Right hindlimb (tissue), 1 donor: ENCODE results near the gene NEU1.
"Not testable (repeated sequence)": the region's sequence is repeated elsewhere in the genome, so short reads cannot be mapped to it uniquely, and the experiment has no call there.

Source experiments
- DNase-seq: peaks from one replicate; pipeline ENCODE4 v3.0.0-alpha.2; 2018

The NEU1 gene

DNA sequence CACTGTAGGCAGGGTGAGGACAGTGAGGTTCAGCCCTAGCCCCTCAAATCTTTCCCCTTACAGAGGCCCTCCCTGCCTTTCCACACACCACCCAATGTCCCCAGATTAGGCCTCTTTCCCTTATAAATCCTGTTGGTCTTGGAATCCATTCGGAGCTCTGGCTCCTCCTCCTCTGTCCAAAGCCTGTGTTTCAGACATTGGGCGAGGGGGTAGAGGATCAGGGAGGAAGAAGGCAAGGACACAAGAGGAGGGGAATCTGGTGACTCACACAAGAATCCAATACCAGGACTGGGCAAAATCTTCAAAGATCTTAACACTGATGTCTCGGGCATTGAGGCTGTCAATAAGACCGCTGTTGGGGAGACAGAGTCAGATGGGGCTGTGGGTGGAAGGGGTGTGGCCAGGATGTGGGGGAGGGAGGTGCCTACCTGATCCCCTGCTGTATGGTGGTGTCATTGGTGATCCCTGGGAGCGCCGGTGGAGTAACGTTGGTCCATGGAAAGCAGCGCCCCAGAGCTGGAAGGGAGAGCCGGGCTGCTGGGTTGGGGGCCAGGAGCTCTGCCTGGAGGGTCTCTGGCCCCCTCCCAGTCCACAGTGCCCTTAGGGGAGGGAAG is 8.5 kb upstream of the NEU1 start:
- no peak for DNase-seq

GRCh38 chr6:31870385-31870921 is 7.8 kb upstream of the NEU1 start:
- no peak for DNase-seq

DNA sequence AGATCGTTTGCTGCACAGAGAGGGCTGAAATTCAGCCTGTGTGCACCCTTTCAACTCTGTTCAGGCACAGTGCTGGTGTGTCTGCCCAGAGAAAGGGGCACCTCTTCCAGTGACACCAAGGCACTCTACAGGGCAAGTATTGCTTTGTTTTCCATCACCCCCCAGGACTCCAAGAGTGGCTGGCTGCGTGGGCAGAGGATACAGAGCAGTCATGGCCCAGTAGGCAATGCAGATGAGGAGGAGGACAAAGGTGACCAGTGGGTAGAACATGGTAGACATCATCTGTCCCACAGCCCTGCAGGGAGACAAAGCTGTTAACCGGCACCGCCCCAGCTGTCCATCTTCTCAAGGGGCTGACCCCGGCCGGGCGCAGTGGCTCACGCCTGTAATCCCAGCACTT is 6.7 kb upstream of the NEU1 start:
- no peak for DNase-seq

GRCh38 chr6:31868658-31868971 is 6.0 kb upstream of the NEU1 start:
- DNase-seq, result not testable (repeated sequence)

- DNase-seq, result no peak
Observed at GRCh38 chr6:31865205-31866118, 2.8 kb upstream of the NEU1 start.

GRCh38 chr6:31864818-31865204 is 2.2 kb upstream of the NEU1 start:
- no peak for DNase-seq

DNA sequence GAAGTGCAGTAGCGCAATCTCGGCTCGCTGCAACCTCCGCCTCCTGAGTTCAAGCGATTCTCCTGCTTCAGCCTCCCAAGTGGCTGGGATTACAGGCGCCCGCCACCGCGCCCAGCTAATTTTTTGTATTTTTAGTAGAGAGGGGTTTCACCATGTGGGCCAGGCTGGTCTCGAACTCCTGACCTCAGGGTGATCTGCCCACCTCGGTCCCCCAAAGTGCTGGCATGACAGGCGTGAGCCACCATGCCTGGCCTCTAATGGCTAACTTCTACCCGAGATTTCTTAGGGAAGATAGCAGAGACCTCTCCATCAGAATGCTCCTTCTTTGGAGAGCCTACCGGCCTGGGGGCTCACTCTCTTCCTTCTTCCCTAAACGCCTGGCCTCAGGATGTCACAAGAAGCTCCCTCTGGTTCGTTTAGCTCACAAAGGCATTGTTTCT is 1.5 kb upstream of the NEU1 start:
- DNase-seq, result not testable (repeated sequence)

- no peak for DNase-seq
Observed at GRCh38 chr6:31861919-31862343, 690 bp downstream of the NEU1 start.

DNA sequence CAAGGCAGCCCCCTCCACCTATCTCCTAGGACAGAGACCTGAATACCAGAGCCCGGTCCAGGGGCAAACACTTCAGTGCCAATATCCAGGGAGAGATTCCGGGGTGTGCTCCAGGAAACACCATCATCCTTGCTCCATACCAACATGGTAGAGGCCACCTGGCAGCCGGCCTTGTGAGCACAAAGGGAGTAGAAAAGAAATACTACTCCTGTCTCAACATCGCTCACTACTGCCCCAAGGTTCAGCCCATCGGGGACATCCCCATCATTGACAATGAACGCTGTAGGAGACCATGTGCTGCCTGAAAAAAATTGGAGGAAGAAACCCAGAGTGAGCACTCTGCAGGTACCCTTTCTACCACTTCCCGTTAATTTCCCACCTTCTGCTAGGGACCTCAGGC is 1.5 kb downstream of the NEU1 start:
- DNase-seq, result no peak

DNA sequence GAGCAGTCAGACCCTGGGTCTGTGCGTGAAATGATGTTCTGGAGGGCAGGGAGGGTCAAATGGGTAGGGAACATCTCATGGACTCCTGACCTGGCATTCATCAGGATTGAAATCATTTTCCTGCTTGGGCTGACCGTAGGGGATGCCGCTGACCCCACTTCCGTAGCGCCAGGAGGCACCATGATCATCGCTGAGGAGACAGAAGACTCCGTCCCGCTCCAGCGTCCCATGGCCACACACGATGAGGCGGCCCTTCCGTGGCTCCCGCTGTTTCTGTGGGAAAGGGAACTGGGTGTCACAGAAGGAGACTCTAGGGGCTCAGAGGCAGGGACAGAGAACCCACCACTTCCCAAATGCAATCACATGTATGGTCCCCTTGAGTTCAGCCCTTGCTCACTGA is 2.3 kb downstream of the NEU1 start:
- no peak for DNase-seq

GRCh38 chr6:31859923-31860322 is 2.7 kb downstream of the NEU1 start:
- DNase-seq, result no peak

GRCh38 chr6:31858707-31859106 is 3.9 kb downstream of the NEU1 start:
- DNase-seq, result no peak

- not testable (repeated sequence) for DNase-seq
Observed at GRCh38 chr6:31857774-31858173, 4.8 kb downstream of the NEU1 start.

DNA sequence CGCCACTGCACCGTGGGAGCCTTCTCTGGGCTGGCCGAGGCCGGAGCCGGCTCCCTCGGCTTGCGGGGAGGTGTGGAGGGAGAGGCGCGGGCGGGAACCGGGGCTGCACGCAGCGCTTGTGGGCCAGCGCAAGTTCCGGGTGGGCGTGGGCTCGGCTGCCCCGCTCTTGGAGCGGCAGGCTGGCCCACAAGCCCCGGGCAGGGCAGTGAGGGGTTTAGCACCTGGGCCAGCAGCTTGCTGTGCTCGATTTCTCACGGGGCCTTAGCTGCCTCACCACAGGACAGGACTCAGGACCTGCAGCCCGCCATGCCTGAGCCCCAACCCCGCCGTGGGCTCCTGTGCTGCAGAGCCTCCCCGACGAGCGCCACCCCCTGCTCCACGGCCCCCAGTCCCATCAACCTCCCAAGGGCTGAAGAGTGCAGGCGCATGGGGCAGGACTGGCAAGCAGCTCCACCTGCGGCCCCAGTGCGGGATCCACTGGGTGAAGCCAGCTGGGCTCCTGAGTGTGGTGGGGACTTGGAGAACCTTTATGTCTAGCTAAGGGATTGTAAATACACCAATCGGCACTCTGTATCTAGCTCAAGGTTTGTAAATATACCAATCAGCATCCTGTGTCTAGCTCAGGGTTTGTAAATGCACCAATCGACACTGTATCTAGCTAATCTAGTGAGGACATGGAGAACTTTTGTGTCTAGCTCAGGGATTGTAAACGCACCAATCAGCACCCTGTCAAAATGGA is 10.5 kb downstream of the NEU1 start:
- not testable (repeated sequence) for DNase-seq

DNA sequence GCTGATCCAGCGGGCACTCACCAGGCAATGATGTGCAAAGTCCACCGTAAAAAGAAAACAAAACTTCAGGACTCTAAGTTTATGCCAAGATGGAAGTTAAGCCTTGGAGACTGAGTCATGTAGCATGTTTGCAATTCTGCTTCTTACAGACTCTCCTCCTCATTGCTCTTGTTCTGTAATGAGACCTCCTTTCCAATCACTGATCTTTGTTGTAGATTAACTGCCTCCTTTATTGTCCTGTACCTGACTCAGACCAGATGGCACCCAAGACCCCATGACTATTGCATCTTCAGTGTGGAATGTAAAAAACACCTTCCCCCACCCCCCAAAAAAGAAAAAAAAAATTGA is 11.2 kb downstream of the NEU1 start:
- no peak for DNase-seq

- DNase-seq, result no peak
Observed at GRCh38 chr6:31850765-31851484, 11.7 kb downstream of the NEU1 start.

- no peak for DNase-seq
Observed at GRCh38 chr6:31847276-31847978, 15.2 kb downstream of the NEU1 start.

DNA sequence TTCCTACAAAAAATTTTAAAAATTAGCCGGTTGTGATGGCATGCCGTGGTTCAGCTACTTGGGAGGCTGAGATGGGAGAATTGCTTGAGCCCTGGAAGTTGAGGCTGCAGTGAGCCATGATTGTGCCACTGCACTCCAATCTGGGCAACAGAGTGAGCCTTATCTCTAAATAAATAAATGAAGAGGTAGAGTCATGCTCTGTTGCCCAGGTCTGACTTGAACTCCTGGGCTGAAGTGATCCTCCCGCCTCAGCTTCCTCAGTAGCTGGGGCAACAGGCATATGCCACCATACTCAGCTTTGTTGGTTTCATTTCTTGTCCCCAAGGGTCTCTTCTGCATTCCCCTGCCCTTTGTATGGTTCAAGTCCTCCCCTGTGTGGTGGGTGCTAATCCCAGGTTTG is 18.1 kb downstream of the NEU1 start:
- DNase-seq, result no peak

DNA sequence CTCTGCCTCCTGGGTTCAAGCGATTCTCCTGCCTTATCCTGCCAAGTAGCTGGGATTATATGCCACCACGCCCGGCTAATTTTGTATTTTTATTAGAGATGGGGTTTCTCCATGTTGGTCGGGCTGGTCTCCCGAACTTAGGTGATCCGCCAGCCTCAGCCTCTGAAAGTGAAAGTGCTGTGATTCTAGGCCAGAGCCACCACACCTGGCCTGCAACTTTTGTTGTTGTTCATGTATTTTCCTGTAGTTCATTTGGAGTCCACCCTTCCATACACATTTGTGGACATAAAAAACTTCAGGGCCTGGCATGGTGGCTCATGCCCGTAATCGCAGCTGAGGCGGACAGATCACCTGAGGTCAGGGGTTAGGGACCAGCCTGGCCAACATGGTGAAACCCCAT is 20.6 kb downstream of the NEU1 start:
- DNase-seq, result no peak

GRCh38 chr6:31839779-31840126 is 22.9 kb downstream of the NEU1 start:
- DNase-seq, result not testable (repeated sequence)

DNA sequence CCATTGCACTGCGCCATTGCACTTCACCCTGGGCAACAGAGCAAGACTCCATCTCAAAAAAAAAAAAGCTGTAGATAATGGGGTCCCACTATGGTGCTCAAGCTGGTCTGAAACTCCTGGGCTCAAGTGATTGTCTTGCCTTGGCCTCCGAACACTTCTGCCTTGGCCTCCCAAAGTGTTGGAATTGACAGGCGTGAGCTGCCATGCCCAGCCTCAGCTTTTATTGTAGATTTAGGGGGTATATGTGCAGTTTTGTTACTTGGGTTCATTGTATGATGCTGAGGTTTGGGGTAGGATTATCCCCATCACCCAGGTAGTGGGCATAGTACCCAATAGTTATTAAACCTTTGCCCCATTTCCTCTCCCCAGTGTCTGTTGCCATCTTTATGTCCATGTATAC is 23.7 kb downstream of the NEU1 start:
- no peak for DNase-seq

- DNase-seq, result not testable (repeated sequence)
Observed at GRCh38 chr6:31838114-31838553, 24.5 kb downstream of the NEU1 start.
